GM21737 (cell line): ENCODE results near the gene HEATR1.
A peak's percentile ranks its signal among the peaks of the same experiment; 100 is the strongest.
"Not testable (repeated sequence)": the region's sequence is repeated elsewhere in the genome, so short reads cannot be mapped to it uniquely, and the experiment has no call there.

Experiments used
- ATAC-seq: cut with Tn5 transposase; IDR thresholded peaks from one replicate; pipeline ENCODE4 v1.9.1; 2021; ENCODE audit warnings: mild to moderate bottlenecking, moderate library complexity; ENCODE audit not compliant: unreplicated experiment

Gene HEATR1

DNA sequence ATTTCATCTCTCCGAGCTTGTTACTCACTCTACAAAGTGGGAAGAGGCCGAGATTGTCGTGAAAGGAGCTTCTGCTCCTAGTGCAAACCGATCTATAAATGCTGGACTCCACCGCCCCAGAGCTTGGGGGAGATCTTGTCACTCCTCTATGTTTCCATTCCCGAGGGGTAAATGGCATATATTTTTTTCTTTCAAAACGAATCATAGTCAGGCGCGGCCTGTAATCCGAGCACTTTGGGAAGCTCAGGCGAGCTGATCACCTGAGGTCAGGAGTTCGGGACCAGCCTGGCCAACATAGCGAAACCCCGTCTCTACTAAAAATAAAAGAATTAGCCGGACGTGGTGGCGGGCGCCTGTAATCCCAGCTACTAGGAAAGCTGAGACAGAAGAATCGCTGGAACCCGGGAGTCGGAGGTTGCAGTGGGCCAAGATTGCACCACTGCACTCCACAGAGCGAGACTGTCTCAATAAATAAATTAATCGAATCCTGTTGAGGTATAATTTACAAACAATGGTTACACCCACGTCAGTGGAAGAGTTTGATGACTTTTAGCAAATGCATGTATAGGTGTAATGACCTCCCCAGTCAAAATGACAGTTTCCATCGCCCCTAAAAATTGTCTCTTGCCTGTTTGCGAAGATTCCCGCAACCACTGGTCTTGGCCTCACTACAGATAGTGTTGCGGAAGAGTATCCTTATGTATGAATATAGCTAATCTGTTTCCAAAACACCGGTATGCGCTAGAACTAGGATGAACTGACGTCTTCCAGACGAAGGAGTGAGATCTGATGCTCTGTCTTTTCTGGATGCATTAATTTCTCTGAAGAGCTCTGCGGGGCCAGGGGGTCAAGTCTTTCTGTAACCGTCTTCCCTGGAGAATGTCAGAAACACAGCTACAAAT, 840 bp upstream of the HEATR1 start:
- peak; percentile 8 for ATAC-seq

- ATAC-seq = no peak
These were observed 2.1 kb downstream of the HEATR1 start for GRCh38 chr1:236602171-236602570.

DNA sequence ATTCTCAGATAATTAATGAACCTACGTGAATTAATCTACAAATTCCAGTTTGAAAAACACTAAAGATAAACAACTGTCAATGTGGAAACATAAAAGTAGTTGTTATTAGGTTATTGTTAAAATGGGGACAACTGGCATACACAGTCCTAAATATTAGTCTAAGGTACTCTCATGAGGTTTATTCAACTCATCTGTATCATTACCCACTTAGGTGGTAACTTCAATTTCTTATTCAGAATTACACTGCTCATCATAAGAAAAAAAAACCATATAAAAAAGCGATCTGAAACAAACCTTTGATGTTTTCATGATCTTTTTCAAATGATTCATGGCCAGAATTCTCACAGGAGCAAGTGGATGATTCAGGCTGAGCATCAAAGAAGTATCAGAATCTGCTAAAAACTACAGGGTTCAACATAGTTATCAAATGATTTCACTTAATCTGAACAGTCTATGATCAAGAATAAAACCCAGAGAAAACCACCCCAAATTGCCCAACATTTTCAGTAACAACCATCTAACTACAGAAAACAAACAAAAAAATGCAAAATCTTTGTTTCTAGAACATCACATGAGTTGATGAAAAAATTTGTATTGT, 13.7 kb downstream of the HEATR1 start:
- ATAC-seq = no peak

GRCh38 chr1:236589531-236589930, 14.8 kb downstream of the HEATR1 start:
- ATAC-seq = no peak

GRCh38 chr1:236581528-236581927, 22.8 kb downstream of the HEATR1 start:
- no peak for ATAC-seq

GRCh38 chr1:236580404-236580803, 23.9 kb downstream of the HEATR1 start:
- not testable (repeated sequence) for ATAC-seq

DNA sequence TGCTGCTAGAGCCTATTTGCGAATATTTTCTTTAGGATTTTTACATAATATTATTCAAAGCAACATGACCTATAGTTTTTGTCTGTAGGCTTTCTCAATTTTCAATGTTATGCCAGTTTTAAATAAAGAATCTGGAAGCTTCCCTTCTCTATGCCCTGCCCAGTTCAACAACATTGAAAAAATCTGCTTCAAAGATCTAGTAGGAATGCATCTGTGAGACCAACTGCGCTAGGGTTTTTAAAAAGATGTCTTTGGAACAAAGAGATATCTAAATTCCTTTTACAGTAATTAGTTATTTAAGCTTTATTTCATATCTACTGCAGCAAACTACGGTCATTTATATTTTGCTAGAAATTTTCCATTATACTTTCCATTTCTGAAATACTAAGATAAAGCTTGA, 25.7 kb downstream of the HEATR1 start:
- no peak for ATAC-seq

DNA sequence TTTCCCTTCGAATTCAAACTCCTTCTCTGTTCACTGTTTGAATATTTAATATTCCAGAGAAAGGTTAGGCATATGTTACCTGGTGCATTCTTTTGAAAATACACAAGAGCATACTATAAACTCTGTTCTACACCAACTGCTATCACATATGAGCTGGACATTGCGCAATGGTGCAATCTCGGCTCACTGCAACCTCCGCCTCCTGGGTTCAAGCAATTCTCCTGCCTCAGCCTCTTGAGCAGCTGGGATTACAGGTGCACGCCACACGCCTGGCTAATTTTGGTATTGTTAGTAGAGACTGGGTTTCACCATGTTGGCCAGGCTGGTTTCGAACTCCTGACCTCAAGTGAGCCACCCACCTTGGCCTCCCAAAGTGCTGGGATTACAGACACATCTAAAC, 27.3 kb downstream of the HEATR1 start:
- ATAC-seq = not testable (repeated sequence)

GRCh38 chr1:236576004-236576403, 28.3 kb downstream of the HEATR1 start:
- ATAC-seq = no peak

DNA sequence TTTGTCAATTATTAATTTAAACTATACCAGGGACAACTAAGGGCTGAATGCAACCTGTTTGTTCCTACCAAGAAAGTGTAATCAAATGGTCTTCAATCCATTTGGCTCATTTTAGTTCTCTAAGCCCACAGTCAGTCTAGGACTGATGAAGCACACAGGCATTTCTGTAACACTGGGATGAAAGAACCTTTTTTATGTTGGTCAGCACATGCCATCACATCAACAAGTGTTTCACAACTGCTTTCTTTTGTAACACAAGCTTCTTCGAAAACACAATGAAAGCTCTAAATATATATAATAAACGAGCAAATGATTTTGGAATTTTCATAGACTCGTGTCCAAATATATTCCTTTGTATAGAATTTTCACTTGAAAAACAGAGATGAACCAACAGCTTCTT, 28.8 kb downstream of the HEATR1 start:
- ATAC-seq = no peak

DNA sequence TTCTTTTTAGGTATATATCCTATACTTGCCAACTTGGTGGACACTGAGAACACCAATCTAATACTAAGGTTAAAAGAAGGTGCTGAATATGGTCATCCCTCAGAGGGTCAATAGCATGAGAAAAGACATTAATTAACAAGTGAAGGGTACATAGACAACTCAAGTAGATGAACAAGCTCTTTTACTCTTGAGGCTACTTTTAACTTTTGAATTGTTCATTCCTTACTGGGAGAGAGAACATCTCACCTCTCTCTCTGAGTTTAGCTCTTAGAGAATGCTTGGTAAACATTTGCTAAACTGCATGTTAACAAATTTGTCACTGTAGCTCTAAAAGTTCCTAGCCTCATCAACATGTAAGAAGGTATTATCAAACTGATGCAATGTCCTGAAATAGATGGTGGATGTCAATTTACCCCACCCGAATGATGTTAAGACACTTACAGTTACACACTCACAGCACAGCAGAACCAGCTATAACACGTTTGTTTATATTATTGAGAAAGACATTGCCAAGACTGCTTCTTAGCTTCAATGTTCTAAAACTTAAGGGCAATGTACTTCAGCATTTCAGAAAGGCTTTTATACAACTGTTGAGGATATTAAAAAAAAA, 35.9 kb downstream of the HEATR1 start:
- no peak for ATAC-seq

DNA sequence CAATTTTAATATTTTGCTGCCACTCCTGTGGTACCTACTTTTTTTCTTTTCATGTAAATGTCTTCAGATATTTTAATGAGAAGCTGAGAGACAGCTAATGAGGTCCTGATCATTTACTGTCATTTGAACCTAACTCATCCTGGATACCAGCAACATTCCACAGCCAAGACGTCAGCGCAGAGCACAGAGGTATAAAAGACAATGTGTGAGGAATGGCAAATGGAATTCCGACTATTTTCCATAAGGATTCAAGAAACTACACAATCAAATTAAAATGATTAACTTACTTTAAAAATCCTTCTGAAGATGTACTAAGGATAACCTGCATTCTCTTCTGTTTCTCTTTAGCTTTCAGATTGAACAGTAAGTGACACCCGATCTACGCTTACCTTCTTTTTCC, 38.8 kb downstream of the HEATR1 start:
- no peak for ATAC-seq

- no peak for ATAC-seq
These were observed 42.3 kb downstream of the HEATR1 start for GRCh38 chr1:236561976-236562375.

DNA sequence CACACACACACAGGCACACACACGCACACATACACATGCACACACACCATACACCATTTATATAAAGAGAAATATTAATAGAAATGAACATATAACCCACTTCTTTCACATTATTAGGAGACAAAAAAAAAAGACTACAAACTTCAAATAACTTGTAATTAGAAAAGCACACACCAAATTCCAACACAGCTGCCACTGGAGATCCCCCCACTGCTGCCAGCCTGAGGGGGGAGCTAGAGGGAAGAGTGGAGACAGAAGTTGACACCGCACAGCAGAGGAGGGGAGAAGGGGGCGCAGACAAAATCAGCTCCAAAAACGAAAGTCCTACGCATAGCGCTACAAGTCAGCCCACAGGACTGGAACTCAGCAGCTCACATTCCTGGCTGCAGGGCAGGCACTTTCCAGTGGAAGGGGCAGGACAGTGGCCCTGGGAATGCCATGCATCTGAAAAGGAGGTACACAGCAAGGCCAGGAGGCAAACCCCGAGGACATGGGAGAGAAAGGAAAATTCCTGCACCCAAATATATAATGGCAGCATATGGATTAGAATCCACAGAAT, 44.0 kb downstream of the HEATR1 start:
- ATAC-seq = no peak

DNA sequence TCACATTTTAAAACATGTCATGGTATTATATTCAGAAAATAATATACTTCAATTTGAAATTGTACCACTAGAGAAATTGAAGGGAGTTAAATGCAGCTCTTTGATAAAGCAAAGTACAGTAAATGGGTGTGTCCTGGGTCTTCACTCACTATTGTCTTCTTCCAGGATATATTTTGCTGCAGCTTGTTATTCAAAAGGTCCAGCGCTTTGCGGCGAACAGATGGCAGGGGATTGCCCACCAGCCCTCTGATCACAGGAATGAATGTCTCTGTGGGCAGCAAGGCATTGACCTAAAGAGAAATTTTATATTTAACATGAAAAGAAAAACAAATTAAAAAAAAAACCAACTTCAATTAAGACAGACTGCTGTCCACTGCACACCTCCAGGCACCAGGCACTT, 45.5 kb downstream of the HEATR1 start:
- ATAC-seq = no peak

DNA sequence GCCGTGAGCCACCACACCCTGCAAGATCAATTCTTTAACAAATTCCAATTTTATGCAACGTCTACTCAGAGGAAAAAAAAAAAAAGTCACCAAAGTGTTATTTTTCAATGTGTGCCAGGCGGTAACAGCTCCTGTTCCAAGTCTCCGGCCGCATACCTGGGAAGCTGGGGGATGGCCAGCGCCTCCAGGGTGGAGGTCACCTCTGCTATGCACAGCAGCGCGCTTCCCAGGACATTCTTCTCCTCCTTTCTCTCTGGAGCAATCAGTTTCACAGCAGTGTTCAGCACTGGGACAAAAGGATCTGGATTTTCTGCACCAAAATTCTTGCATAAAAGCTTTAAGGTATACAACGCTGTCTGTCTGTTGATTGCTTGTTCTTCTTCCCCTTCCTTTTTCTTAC, 46.2 kb downstream of the HEATR1 start:
- ATAC-seq = no peak

- ATAC-seq = no peak
These were observed 47.7 kb downstream of the HEATR1 start for GRCh38 chr1:236556606-236557005.

GRCh38 chr1:236553370-236553769, 50.9 kb downstream of the HEATR1 start:
- ATAC-seq = no peak

DNA sequence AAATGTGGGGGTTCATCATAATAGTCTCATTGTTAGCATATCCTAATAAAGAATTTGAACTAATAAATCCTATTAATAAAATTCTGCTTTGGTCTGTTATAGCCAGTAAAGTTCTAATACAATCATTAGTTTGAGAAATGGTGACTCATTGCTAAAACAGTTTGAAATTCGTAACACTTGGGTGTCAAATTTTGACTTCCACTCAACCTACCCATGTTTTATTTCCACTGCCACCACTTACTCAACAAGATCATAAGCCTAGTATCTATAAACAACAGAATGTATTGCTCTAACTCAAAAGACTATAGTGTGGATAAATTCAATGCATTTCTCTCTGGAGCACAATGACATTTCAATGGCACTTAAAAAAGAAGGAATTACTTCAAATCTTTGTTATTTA, 51.4 kb downstream of the HEATR1 start:
- ATAC-seq = no peak

DNA sequence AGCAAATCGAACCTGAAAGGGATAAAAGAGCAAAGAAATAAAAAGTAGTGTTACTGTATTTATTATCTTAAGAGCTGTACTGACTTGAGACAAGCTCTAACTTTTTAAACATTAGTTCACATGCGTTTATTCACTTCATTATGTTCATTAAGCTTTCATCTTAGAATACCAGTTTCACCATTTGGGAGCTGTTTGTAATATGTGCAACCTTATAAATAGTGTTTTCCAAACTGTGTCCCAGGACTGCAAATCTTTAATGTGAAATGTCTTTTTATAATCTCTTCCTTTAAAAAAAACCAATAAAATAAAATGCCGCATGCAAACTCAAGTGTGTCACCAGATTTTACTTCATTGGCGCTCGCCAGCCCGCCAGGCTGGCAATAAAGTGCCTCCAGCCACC, 52.2 kb downstream of the HEATR1 start:
- ATAC-seq = no peak

GRCh38 chr1:236550961-236551851, 53.1 kb downstream of the HEATR1 start:
- ATAC-seq = no peak
